GM21786 (cell line): ENCODE results near the gene ATXN2.

ENCODE experiments used
- ATAC-seq: cut with Tn5 transposase; IDR thresholded peaks from one replicate; pipeline ENCODE4 v1.9.1; 2021; ENCODE audit not compliant: unreplicated experiment

The ATXN2 gene

DNA sequence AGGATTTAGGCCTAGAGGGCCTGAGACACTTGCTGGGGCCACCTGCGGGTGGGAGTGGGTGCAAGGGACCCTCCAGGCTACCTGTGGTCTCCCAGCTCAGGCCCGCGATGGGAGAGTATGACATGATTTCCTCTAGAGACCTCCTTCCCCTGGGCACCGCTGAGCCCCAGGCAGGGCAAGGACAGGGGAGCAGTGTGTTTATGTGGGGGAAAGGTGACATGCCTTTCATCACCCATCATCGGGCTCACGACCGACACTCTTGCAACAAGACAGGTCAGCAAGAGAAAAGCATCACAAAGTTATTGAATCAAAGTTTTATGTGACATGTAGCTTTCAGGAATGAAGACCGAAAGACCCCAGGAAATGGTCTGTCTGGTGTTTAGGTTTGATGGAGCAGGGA is 173.5 kb downstream of the ATXN2 start:
- no peak for ATAC-seq

GRCh38 chr12:111424793-111425251 is 174.3 kb downstream of the ATXN2 start:
- no peak for ATAC-seq

- ATAC-seq: no peak
Measured at GRCh38 chr12:111424189-111424792, 174.8 kb downstream of the ATXN2 start.

- ATAC-seq: no peak
Measured at GRCh38 chr12:111420494-111420893, 178.6 kb downstream of the ATXN2 start.

DNA sequence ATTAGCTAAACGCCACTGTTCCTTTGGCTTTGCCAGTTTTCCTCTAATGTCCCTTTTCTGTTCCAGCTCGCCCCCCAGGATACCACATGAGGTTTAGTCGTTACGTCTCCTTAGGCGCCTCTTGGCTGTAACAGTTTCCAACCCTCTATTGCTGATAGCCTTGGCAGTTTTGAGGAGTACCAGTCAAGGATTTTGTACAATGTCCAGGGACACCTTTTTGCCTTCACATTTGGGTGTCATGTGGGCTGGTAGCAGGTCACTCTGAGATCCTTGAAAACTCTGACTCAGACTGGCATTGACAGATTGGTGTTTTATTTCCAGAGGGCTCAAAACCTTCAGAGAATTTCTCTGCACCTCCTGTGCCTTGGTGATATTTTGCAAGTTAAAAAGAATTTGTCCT is 179.3 kb downstream of the ATXN2 start:
- no peak for ATAC-seq

DNA sequence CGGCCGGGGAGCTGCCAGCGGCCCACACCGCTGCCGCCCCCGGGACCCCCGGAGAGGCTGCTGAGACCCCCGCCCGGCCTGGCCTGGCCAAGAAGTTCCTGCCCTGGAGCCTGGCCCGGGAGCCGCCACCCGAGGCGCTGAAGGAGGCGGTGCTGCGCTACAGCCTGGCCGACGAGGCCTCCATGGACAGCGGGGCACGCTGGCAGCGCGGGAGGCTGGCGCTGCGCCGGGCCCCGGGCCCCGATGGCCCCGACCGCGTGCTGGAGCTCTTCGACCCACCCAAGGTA is 180.6 kb downstream of the ATXN2 start:
- no peak for ATAC-seq

- no peak for ATAC-seq
Measured at GRCh38 chr12:111417784-111418593, 181.1 kb downstream of the ATXN2 start.

DNA sequence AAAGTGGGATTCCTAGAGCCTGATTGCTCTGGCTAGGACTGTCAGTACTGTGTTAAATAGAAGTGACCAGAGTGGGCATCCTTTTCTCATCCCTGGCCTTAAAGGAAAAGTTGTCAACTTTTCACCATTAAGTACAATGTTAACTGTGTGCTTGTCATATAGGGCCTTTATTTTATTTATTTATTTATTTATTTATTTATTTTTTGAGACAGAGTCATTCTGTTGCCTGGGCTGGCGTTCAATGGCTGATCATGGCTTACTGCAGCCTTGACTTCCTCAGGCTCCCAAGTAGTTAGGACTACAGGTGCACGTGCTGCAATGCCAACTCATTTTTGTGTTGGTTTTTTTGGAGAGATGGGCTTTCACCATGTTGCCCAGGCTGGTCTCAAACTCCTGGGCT is 181.8 kb downstream of the ATXN2 start:
- ATAC-seq: no peak

DNA sequence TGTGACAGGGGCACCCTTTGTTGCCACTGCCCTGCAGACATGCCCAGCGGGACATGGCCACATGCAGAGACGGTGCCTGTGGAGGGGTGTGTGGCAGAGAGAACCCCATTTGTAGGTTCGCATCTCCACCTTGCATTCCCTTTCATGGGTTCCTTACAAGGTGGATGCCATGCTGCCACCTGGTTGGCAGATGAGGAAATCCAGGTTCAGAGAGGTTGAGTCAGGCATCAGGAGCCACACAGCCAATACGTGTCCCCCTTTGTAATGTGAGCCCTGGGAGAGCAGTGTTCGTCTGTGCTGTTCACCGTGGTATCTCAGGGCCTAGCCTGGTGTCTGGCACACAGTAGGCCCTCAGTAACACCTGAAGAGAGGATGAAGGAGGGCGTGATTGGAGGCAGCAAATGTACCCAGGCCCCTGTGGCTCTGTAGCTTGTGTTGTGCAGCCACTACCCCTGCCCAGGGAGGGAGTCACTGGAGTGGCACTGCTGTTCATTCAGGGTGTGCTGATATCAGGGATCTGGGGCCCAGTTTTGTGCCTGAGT is 184.3 kb downstream of the ATXN2 start:
- ATAC-seq: no peak

GRCh38 chr12:111413442-111414086 is 185.6 kb downstream of the ATXN2 start:
- ATAC-seq: no peak

GRCh38 chr12:111412830-111413441 is 186.2 kb downstream of the ATXN2 start:
- no peak for ATAC-seq

DNA sequence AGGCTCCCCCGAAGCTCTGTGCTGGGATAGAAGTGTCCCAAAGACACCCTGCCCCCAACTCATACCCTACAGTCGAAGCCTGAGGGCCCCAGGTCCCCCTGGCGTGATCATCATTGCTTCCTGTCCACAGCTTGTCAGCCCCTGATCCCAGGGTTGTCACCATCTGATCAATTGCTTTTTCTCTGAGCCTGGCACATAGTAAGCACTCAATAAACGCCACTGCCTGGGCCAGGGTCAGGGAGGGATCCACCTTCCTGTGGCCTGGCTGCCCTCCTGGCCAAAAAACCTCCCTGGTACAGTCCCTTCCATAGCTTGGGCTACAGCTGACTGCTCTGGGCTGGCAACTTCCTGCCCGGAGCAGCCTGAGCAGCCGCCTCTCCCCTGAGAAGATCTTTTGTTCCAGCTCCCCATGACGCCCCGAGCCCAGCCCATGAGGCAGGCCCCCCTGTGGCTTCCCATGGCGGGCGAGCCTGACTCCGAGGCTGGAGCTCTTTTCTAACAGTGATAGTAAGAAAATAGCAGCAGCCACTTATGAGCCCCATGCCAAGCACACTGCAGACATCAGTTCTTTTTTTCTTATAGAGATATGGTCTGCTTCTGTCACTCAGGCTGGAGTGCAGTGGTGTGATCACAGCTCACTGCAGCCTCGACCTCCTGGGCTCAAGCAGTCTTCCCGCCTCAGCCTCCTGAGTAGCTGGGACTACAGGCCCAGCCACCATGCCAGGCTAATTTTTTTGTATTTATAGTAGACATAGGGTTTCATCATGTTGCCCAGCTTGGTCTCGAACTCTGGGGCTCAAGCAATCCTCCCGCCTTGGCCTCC is 186.9 kb downstream of the ATXN2 start:
- no peak for ATAC-seq

GRCh38 chr12:111411185-111411764 is 187.8 kb downstream of the ATXN2 start:
- ATAC-seq: no peak

GRCh38 chr12:111410431-111411184 is 188.5 kb downstream of the ATXN2 start:
- ATAC-seq: no peak

DNA sequence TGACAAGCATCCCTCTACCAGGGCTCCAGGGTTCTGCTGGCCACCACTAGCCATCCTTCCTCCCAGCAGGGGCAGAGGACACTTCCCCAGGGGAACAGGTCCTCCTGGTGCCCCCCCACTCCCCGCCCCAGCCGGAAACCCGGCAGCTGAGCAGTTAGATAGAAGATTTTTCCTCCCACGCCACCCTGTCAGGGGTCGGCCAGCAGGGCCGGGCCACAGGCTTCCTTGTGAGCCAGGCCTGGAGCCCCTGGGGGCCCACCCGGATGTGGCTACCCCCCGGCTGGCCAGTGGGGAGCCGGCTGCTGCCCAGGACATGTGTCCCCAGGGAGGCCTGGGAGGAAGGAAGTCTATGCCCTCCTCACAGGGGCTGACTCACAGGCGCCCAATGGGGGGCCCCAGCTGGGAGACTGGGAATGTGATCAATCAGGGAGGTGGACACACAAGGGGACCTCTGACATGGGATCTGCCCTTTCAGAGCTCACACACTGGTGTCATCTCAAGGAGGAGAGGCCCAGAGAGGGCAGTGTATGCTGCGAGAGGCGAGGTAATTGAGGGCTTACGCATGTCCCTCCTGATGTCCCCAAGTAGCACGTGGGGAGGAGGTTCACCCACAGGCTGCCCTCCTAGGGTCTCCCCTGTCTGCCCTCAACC is 189.2 kb downstream of the ATXN2 start:
- ATAC-seq: no peak

DNA sequence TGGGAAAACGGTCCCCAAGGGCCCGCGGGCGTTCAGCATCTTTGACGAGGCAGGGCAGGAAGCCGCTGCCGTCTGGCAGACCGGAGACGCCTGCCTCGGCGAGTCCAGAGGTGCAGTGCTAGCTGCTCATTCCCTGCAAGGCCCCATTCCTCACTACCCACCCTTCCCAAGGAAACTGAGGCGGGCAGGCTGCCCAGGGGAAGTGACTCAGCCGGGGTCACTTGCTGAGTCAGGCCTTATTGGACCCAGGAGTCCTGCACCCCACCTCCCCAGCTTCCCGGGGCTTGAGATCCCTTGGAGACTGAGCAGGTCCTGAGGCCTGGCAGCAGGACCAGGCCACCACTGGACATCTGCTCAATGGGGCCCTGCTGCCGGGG is 189.7 kb downstream of the ATXN2 start:
- no peak for ATAC-seq

- no peak for ATAC-seq
Measured at GRCh38 chr12:111408686-111409402, 190.3 kb downstream of the ATXN2 start.

GRCh38 chr12:111408116-111408440 is 191.0 kb downstream of the ATXN2 start:
- ATAC-seq: no peak
